Dermis microvascular lymphatic vessel endothelial cell (primary cell): ENCODE data around the gene OBSCN. TPM values are rescaled to one million over a fixed set of nuclear protein-coding genes. Genes with fewer than 3 reads are reported as not detected.
"Not testable (repeated sequence)": the region's sequence is repeated elsewhere in the genome, so short reads cannot be mapped to it uniquely, and the experiment has no call there.

ENCODE experiments used
- DNase-seq, 2 donors: peaks; one replicate each; pipeline versions ENCODE4 v3.0.0 to v3.0.0-alpha.2; 2010; ENCODE audit warnings: low read depth in 2 of 2
- total RNA-seq: library from RNA; depleted of rRNA; stranded (reverse); fragments of >200 nt; gene quantifications from 2 replicates; pipeline ENCODE4 v1.2.1, GENCODE V29; 2014

The OBSCN gene
- total RNA-seq, 1 donor from 2014 or later: 2.3 TPM

- not testable (repeated sequence) for DNase-seq
Observed at GRCh38 chr1:228188249-228188648, 19.6 kb upstream of the OBSCN start.

GRCh38 chr1:228190182-228190581 lies 17.7 kb upstream of the OBSCN start:
- no peak for DNase-seq

- DNase-seq: no peak
Observed at GRCh38 chr1:228190778-228191177, 17.1 kb upstream of the OBSCN start.

GRCh38 chr1:228194436-228194835 lies 13.4 kb upstream of the OBSCN start:
- no peak for DNase-seq

GRCh38 chr1:228194921-228195812 lies 12.7 kb upstream of the OBSCN start:
- DNase-seq: no peak

GRCh38 chr1:228197555-228198147 lies 10.2 kb upstream of the OBSCN start:
- no peak for DNase-seq

- no peak for DNase-seq
Observed at GRCh38 chr1:228198977-228199590, 8.8 kb upstream of the OBSCN start.

GRCh38 chr1:228204958-228205357 lies 2.9 kb upstream of the OBSCN start:
- no peak for DNase-seq

GRCh38 chr1:228205526-228206436 lies 2.1 kb upstream of the OBSCN start:
- no peak for DNase-seq

- no peak for DNase-seq
Observed at GRCh38 chr1:228206582-228207351, 1.1 kb upstream of the OBSCN start.

- DNase-seq: no peak
Observed at GRCh38 chr1:228207381-228207810, 448 bp upstream of the OBSCN start.

- no peak for DNase-seq
Observed at GRCh38 chr1:228208831-228209551, 1.1 kb downstream of the OBSCN start.

- no peak for DNase-seq
Observed at GRCh38 chr1:228209657-228210056, 1.8 kb downstream of the OBSCN start.

GRCh38 chr1:228210076-228210651 lies 2.3 kb downstream of the OBSCN start:
- no peak for DNase-seq

- no peak for DNase-seq
Observed at GRCh38 chr1:228210712-228211530, 3.1 kb downstream of the OBSCN start.

- no peak for DNase-seq
Observed at GRCh38 chr1:228211531-228212414, 3.9 kb downstream of the OBSCN start.

- DNase-seq: no peak
Observed at GRCh38 chr1:228212415-228212965, 4.6 kb downstream of the OBSCN start.
